NCI-H2196 treated with DMSO at 0.1 percent for 48 hours (cell line): ENCODE results near the gene PDXK.

Experiments
- DNase-seq: peaks from one replicate; lab custom pipeline; 2025; ENCODE audit not compliant: unreplicated experiment; lab: John Stamatoyannopoulos, UW

PDXK gene

GRCh38 chr21:43801006-43801783 is 82.3 kb downstream of the PDXK start:
- DNase-seq: no peak

DNA sequence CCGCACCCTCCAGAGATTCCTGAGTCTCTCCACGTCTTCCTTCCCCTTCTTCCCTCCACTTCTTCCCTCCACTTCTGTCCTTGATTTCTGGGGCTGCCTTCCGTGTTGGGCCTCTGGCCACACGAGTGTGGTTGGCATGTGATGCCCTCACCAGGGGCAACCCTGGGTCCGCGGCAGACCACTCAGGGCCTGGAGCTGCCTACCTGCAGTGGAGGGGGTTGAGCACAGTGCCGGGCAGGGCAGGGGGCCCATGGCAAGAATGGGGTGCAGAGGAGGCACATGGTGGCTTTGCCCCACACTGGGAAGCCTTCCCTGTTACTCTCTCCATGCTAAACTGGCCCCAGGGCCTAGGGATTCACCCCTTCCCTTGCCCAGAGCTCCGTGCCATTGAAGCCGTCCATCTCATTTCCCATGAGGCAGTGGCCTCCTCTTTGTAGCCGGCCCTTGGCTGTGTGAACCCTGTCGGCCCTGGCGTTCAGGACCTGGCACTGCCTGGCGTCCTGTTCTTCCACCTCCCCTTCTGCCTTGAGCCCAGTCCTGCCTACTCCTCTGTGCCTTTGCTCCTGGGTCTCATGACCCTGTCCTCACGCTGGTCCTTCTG is 83.9 kb downstream of the PDXK start:
- no peak for DNase-seq

DNA sequence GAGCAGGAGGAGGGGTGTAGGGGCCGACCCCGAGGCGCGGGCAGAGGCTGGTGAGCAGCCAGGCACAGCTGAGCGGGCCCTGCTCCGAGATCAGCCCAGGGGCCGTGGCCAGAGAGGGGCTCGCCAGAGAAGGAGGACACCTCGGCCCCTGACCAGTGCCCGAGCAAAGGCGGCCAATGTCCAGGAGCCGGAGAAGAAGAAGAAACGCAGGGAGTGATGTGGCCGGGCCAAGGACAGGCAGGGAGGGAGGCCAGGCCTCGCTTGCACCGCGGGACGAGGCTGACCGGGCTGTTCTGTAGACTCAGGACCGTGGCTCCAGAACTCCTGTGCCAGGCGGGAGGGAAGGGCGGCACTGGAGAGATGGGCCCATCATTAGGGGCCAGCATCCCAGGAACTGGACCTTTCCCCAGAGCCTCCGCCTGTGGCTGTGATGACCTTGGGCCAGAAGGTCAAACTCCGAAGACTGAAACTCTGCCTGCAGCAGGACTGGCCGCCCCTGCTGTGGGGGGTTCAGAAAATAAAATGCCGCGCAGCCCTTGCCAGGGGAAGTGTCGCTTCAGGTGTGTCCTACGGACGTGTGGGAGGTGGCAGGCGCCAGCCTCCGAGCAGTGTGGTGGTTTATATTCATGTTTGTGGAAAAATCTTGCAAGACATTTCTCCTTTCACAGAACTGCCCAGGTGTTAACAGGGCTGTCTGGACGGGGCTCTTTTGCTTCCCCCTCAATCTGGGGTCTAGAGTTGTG is 84.8 kb downstream of the PDXK start:
- no peak for DNase-seq

GRCh38 chr21:43805275-43805800 is 86.4 kb downstream of the PDXK start:
- no peak for DNase-seq

GRCh38 chr21:43806017-43806710 is 87.2 kb downstream of the PDXK start:
- DNase-seq: no peak

DNA sequence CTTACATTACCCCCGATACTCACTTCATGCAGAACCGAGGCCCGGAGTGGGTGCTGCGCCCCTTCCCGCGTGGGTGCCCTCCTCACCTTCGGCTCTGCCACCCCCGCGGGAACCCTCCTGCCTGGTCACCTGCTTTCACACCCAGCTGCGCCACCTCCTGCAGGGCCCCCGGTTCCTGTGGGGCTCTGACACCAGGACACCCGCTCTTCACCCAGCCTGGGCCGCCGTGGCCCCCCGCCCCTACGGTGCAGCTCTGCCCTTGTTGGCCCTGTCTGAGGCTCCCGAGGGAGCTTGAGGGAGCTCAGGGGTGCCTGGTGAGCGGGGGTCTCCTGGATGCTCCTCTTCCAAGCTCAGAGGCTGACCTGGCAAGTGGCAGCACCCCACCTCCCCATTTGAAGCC is 89.4 kb downstream of the PDXK start:
- DNase-seq: no peak

GRCh38 chr21:43808832-43809251 is 89.9 kb downstream of the PDXK start:
- no peak for DNase-seq

- no peak for DNase-seq
These were observed 90.4 kb downstream of the PDXK start for GRCh38 chr21:43809346-43809799.

DNA sequence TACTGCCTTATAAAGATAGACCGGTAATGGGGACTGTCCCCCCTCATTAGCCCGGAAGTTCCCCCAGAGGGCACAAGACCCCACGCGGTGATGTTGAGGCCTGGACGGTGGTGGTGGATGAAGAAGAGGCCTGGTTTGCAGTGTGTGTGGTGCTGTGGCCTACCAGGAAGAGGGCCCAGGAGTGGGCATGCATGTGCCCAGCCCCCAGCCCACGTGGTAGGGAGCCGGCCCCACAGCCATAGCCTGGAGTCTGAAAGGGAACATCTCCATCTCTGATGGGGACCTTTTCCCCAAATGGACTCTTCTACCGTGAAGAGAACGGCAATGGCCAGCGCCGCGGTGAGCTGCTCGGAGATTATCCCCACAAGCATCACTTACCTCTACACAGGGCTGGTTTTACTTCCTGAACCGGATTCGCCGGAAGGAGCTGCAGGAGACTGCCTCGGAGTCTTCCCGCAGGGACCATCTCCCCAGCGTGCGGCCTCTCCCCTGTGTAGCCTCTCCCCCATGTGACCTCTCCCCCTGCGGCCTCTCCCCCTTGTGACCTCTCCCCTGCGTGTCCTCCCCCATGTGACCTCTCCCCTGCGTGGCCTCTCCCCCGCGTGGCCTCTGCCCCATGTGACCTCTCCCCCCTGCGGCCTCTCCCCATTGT is 91.0 kb downstream of the PDXK start:
- no peak for DNase-seq

GRCh38 chr21:43810505-43811261 is 91.8 kb downstream of the PDXK start:
- peak; percentile 65 for DNase-seq

DNA sequence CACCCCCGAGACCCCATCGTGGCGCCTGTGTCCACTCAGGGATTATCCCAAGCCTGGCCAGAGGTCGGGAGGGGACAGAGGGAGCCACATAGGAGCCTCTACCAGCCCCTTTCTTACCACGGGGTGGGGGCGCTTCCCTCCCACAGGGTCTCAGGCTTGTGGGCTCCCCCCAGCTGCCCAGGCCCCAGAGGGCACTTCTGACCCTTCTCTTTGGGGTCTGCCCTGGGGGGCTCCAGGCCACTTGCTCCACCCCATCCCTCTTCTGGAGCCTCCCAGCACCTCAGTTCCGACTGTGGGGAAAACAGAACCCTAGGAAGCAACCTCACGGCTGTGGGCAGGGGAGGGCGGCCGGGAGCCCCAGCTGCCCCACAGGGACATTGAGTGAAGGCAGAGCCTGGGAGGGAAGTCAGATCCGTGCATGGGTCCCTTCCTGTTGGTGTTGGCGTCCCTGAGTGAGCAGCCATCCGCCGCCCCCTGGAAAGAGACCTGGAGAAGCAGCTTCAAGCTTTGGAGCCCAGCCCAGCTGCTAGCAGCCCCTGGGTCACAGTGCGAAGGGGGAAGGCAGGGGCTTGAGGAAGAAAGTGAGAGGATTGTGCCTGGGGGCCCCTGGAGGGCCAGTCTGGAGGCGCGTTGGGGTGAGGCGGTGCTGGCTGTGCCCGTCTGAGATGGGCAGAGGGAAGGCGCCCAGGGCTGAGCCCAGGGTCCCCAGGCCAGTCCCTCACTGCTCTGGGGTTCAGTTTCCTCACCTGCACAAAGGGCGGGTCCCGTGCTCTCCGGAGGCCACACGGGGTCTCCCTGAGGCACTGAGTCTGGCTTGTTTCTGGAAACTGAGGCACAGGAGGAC is 92.6 kb downstream of the PDXK start:
- DNase-seq: no peak
